HG03103 (cell line): Measurements from ENCODE around the gene CFAP20.
"Not testable (repeated sequence)": the region's sequence is repeated elsewhere in the genome, so short reads cannot be mapped to it uniquely, and the experiment has no call there.

Source experiments
- ATAC-seq: cut with Tn5 transposase; IDR thresholded peaks from one replicate; pipeline ENCODE4 v1.9.1; 2021; ENCODE audit warnings: low read depth; ENCODE audit not compliant: unreplicated experiment

CFAP20 gene

GRCh38 chr16:58072134-58072533 is 57.0 kb downstream of the CFAP20 start:
- ATAC-seq = not testable (repeated sequence)

GRCh38 chr16:58070585-58070984 is 58.6 kb downstream of the CFAP20 start:
- no peak for ATAC-seq
